Measurements from ENCODE around the gene DUSP7. TPM values are rescaled to one million over a fixed set of nuclear protein-coding genes. Genes with fewer than 3 reads are reported as not detected.

Gene DUSP7
- total and polyA plus RNA-seq, 9 of the 15 experiments (the other 6 are each of a cell fraction or from before 2014, with no cell fraction given) = 0.45 to 15.8 (median 8.2) TPM

DNA sequence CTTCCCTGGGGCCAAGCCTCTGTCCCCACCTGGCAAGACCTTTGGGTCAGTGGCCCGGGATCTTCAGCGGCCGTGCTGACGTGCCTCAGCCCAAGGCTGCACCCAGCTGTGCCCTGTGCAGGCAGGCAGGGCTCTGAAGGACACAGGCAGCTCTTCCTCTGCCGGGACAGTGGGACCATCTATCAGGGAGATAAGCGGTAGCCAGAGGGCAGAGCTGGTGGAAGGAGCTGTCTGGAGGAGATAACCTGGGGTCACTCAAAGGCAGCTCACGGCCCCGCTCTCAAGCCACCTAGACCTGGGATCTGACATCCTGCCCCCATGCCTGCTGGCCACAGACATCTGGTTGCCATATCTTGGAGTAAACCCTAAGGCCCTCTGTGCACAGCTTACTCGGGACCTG is 27.3 kb downstream of the DUSP7 start (continued):
- TF ChIP-seq RBM15 (IDR thresholded peaks at IDR 0.05; ENCODE audit: insufficient read depth, low read length) (no peak), SMAD1 (IDR thresholded peaks at IDR 0.05; ENCODE audit: low read depth, low read length, partially characterized antibody) (no peak), RBM25 (IDR thresholded peaks at IDR 0.05; ENCODE audit: low read depth, low read length, severe bottlenecking) (no peak), BMI1 (IDR thresholded peaks at IDR 0.05; ENCODE audit: low read length) (no peak), ILK (tag; IDR thresholded peaks at IDR 0.05; ENCODE audit: borderline replicate concordance, low read depth) (no peak), KLF16 (IDR thresholded peaks at IDR 0.05) (peak; percentile 11; the same call in 1 of the 2 replicates), CSDE1 (IDR thresholded peaks at IDR 0.05) (no peak), SIN3B (IDR thresholded peaks at IDR 0.05; ENCODE audit: low read depth) (no peak), FOS (IDR thresholded peaks at IDR 0.05; ENCODE audit: extremely low read depth, insufficient read length) (no peak)
- TF ChIP-seq, protein P1, sequence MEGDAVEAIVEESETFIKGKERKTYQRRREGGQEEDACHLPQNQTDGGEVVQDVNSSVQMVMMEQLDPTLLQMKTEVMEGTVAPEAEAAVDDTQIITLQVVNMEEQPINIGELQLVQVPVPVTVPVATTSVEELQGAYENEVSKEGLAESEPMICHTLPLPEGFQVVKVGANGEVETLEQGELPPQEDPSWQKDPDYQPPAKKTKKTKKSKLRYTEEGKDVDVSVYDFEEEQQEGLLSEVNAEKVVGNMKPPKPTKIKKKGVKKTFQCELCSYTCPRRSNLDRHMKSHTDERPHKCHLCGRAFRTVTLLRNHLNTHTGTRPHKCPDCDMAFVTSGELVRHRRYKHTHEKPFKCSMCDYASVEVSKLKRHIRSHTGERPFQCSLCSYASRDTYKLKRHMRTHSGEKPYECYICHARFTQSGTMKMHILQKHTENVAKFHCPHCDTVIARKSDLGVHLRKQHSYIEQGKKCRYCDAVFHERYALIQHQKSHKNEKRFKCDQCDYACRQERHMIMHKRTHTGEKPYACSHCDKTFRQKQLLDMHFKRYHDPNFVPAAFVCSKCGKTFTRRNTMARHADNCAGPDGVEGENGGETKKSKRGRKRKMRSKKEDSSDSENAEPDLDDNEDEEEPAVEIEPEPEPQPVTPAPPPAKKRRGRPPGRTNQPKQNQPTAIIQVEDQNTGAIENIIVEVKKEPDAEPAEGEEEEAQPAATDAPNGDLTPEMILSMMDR (IDR thresholded peaks at IDR 0.05 in 2 of 3, conservative IDR thresholded peaks at IDR 0.05 in 1 of 3; ENCODE audit: insufficient read depth in 2 of 3, low read depth in 1 of 3, low read length in 3 of 3) = no peak
- TF ChIP-seq, protein P2, sequence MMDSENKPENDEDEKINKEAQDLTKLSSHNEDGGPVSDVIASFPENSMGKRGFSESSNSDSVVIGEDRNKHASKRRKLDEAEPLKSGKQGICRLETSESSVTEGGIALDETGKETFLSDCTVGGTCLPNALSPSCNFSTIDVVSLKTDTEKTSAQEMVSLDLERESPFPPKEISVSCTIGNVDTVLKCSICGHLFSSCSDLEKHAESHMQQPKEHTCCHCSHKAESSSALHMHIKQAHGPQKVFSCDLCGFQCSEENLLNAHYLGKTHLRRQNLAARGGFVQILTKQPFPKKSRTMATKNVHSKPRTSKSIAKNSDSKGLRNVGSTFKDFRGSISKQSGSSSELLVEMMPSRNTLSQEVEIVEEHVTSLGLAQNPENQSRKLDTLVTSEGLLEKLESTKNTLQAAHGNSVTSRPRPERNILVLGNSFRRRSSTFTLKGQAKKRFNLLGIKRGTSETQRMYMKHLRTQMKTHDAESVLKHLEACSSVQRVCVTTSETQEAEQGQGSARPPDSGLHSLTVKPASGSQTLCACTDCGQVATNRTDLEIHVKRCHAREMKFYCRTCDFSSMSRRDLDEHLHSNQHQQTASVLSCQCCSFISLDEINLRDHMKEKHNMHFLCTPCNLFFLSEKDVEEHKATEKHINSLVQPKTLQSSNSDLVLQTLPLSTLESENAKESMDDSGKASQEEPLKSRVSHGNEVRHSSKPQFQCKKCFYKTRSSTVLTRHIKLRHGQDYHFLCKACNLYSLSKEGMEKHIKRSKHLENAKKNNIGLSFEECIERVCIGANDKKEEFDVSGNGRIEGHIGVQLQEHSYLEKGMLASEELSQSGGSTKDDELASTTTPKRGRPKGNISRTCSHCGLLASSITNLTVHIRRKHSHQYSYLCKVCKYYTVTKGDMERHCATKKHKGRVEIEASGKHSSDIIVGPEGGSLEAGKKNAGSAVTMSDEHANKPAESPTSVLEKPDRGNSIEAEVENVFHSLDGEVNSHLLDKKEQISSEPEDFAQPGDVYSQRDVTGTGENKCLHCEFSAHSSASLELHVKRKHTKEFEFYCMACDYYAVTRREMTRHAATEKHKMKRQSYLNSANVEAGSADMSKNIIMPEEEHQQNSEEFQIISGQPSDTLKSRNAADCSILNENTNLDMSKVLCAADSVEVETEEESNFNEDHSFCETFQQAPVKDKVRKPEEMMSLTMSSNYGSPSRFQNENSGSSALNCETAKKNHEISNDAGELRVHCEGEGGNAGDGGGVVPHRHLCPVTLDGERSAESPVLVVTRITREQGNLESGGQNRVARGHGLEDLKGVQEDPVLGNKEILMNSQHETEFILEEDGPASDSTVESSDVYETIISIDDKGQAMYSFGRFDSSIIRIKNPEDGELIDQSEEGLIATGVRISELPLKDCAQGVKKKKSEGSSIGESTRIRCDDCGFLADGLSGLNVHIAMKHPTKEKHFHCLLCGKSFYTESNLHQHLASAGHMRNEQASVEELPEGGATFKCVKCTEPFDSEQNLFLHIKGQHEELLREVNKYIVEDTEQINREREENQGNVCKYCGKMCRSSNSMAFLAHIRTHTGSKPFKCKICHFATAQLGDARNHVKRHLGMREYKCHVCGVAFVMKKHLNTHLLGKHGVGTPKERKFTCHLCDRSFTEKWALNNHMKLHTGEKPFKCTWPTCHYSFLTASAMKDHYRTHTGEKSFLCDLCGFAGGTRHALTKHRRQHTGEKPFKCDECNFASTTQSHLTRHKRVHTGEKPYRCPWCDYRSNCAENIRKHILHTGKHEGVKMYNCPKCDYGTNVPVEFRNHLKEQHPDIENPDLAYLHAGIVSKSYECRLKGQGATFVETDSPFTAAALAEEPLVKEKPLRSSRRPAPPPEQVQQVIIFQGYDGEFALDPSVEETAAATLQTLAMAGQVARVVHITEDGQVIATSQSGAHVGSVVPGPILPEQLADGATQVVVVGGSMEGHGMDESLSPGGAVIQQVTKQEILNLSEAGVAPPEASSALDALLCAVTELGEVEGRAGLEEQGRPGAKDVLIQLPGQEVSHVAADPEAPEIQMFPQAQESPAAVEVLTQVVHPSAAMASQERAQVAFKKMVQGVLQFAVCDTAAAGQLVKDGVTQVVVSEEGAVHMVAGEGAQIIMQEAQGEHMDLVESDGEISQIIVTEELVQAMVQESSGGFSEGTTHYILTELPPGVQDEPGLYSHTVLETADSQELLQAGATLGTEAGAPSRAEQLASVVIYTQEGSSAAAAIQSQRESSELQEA (IDR thresholded peaks at IDR 0.05; ENCODE audit: low read depth) = no peak
- TF ChIP-seq, protein P3, sequence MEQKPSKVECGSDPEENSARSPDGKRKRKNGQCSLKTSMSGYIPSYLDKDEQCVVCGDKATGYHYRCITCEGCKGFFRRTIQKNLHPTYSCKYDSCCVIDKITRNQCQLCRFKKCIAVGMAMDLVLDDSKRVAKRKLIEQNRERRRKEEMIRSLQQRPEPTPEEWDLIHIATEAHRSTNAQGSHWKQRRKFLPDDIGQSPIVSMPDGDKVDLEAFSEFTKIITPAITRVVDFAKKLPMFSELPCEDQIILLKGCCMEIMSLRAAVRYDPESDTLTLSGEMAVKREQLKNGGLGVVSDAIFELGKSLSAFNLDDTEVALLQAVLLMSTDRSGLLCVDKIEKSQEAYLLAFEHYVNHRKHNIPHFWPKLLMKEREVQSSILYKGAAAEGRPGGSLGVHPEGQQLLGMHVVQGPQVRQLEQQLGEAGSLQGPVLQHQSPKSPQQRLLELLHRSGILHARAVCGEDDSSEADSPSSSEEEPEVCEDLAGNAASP (IDR thresholded peaks at IDR 0.05) = no peak
- TF ChIP-seq, protein P4, sequence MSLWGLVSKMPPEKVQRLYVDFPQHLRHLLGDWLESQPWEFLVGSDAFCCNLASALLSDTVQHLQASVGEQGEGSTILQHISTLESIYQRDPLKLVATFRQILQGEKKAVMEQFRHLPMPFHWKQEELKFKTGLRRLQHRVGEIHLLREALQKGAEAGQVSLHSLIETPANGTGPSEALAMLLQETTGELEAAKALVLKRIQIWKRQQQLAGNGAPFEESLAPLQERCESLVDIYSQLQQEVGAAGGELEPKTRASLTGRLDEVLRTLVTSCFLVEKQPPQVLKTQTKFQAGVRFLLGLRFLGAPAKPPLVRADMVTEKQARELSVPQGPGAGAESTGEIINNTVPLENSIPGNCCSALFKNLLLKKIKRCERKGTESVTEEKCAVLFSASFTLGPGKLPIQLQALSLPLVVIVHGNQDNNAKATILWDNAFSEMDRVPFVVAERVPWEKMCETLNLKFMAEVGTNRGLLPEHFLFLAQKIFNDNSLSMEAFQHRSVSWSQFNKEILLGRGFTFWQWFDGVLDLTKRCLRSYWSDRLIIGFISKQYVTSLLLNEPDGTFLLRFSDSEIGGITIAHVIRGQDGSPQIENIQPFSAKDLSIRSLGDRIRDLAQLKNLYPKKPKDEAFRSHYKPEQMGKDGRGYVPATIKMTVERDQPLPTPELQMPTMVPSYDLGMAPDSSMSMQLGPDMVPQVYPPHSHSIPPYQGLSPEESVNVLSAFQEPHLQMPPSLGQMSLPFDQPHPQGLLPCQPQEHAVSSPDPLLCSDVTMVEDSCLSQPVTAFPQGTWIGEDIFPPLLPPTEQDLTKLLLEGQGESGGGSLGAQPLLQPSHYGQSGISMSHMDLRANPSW (CRISPR knock-in tag; IDR thresholded peaks at IDR 0.05) = no peak
